ENCODE results near the gene NFATC3.

NFATC3 gene

DNA sequence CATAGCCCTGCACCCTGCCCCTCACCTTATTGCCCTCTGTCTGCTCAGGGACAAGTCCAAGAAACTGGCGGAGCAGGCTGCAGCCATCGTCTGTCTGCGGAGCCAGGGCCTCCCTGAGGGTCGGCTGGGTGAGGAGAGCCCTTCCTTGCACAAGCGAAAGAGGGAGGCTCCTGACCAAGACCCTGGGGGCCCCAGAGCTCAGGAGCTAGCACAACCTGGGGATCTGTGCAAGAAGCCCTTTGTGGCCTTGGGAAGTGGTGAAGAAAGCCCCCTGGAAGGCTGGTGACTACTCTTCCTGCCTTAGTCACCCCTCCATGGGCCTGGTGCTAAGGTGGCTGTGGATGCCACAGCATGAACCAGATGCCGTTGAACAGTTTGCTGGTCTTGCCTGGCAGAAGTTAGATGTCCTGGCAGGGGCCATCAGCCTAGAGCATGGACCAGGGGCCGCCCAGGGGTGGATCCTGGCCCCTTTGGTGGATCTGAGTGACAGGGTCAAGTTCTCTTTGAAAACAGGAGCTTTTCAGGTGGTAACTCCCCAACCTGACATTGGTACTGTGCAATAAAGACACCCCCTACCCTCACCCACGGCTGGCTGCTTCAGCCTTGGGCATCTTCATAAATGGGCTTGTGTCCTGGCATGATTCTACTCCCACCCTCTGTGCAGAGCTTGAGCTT, 6.3 kb upstream of the NFATC3 start:
- no peak for DNase-seq (ENCODE audit: low spot score in 2 of 2)
- H3K4me3 ChIP-seq, result no peak overlapping the region
- peaks cover 29% of the 10 kb centered on the region for H3K36me3 ChIP-seq (replicated peaks)
- H3K4me1 ChIP-seq, result no peaks in the 10 kb centered on the region
- H3K9me3 ChIP-seq, result no peaks in the 10 kb centered on the region
- in situ Hi-C loops (cut with MboI; ENCODE audit: low sequenced_read_pairs), result no loop called here
- H3K27me3 ChIP-seq (ENCODE audit: low read depth), result no peaks in the 10 kb centered on the region

DNA sequence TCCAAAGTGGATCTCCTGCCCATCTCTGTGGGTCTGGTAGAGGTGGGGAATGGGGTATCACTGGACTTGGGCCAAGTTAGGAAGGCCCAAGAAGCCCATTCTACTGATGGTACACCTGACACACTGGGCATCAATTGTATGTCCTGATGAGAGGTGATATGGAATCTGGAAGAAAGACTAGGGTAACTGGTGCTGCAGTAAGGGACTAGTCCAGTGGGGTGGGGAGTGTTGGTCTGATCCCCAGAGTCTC, 5.9 kb upstream of the NFATC3 start:
- H3K4me3 ChIP-seq, result no peak overlapping the region
- H3K36me3 ChIP-seq (replicated peaks), result peaks cover 24% of the 10 kb centered on the region
- no peaks in the 10 kb centered on the region for H3K9me3 ChIP-seq
- no peaks in the 10 kb centered on the region for H3K27me3 ChIP-seq (ENCODE audit: low read depth)
- in situ Hi-C loops (cut with MboI; ENCODE audit: low sequenced_read_pairs), result no loop called here
- H3K4me1 ChIP-seq, result peaks cover 3% of the 10 kb centered on the region
- no peak for DNase-seq (ENCODE audit: low spot score in 2 of 2)

DNA sequence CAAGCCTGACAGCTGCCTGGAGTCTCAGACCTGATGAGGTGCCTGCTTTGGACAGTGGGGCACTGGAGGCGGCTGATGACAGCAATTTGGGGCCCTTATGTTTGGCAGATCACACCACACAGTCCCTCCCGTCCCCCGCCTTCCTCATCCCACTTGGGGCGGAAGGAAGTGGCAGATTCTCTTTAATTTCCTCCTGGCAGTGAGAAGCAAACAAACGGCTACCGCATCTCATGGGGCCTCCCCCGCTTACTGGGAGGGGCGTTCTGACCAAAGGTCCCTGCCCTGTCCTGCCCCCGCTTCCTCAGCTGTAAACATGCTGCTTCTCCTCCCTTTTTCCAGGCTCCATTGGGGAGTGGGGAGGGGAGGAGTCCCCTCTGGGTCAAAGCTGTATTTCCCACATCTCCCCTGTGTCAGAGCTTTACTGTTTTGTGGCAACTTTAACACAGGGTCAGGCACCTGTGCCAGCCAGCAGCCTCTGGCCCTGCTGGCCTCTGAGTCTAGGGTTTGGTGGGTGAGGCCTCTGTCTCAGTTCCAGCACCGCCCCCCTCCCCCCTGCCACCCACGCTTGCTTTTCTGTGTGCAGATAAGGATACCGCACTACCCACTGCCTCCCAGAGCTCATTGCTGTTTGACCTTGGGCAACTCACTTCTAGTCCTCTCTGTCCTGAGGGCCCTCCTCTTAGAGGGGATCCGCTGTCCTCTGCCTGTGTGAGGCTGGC, 5.4 kb upstream of the NFATC3 start:
- Histone ChIP-seq H3K9me3 (no peaks in the 10 kb centered on the region), H3K4me1 (peaks cover 8% of the 10 kb centered on the region), H3K36me3 (replicated peaks) (peaks cover 21% of the 10 kb centered on the region), H3K27me3 (ENCODE audit: low read depth) (no peaks in the 10 kb centered on the region), H3K4me3 (no peak overlapping the region)
- in situ Hi-C loops (cut with MboI; ENCODE audit: low sequenced_read_pairs), result no loop called here
- DNase-seq (ENCODE audit: low spot score in 2 of 2), result no peak

DNA sequence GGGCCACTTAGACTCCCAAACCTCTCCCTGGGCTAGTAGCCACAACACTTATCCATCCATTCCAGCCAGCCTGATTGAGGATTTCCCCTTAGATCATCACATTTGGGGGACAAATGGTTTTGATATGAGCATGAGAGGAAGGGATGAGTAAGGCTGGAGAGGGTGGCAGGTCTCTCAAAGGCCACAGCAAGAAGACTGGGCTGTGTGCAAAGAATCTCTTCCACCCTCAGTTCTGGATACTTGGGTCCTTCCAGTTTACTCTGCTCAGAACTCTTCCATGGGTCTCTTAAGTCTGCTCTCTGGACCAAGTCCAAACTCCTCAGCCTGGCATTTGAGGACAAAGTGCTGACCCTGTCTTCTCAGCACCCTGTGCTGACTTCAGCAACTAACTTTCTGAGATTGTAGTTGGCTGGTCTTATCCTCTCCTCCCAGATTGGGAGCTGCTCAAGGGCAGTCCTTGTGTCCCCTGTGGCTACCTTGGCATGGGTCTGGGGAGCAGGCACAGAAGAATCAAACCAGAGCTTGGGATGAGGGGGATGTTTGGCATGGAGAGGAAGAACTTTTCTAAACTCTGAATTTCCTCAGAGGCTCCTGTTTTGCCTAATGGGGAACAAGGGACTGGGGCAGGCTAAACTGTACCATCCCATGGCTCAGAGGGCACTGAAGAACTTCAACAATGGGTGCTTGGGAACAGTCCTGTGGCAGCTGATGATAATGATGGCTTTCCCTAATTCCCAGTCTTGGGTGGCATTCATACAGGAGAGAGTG, 3.1 kb upstream of the NFATC3 start:
- in situ Hi-C loops (cut with MboI; ENCODE audit: low sequenced_read_pairs), result no loop called here
- peaks cover 10% of the 10 kb centered on the region for H3K4me1 ChIP-seq
- no peaks in the 10 kb centered on the region for H3K27me3 ChIP-seq (ENCODE audit: low read depth)

DNA sequence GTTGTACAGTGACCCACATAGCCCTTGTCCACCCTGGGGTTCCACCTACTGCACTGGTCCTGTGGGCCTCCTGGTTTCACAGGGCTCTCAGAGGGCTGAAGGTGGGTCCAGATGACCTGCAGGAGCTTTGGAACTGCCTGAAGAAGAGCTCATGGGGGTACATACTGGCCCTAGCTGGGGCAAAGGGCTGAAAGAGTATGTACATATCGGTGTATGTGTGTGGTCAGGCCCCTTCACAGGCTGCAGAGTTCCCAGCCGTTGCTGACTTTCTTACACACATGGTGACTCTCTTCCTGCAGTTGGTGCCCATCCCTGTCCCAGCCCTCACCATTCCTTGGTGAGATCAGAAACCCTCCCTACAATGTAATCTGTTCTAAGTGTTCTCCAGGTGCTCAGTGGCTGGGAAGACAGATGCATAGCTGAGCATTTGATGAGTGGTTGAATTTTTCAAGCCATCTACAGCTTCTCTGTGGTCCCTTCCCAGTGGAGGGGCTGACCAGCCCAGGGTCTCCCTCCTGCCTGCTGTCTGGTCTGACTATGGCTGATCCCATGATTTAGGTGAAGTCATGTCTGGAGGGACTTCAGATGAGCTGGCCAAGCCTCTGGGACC, 2.4 kb upstream of the NFATC3 start:
- Histone ChIP-seq H3K4me3 (no peak overlapping the region), H3K36me3 (replicated peaks) (peaks cover 11% of the 10 kb centered on the region; the same call in 1 of the 2 replicates)
- in situ Hi-C loops (cut with MboI; ENCODE audit: low sequenced_read_pairs), result no loop called here

More for the DNA sequence above, 3.1 kb upstream of the NFATC3 start:
- Histone ChIP-seq H3K9me3 (no peaks in the 10 kb centered on the region), H3K36me3 (replicated peaks) (peaks cover 13% of the 10 kb centered on the region), H3K4me3 (no peak overlapping the region)
- DNase-seq (ENCODE audit: low spot score in 2 of 2), result no peak

DNA sequence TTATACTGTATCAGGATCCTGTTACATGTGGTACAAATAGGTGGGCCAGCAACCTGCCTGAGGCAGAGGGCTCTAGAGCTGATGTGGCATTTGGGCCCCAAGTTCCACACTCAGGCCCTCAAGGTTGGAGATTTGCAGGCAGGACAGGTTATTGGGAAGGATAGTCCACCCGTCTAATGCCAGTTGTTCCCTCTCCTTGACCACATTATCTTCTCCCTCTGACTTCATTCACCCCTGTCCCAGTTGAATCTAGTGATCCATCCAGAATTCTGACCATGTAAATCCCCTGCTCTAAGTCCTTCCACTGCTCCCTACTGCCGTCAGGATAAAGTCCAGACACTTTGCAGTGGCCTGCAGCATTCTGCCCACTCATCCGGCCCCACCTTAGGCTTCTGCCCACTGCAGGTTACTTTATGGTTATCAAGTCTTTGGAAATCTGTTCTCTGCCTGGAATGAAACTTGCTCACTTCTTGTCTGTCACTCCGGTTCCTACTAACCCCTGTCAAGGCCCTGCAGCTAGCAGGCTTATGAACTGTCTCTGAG, 1.9 kb upstream of the NFATC3 start:
- no peak for DNase-seq (ENCODE audit: low spot score in 2 of 2)
- H3K9me3 ChIP-seq, result no peaks in the 10 kb centered on the region
- no peaks in the 10 kb centered on the region for H3K27me3 ChIP-seq (ENCODE audit: low read depth)
- H3K36me3 ChIP-seq (replicated peaks), result peaks cover 10% of the 10 kb centered on the region; the same call in 1 of the 2 replicates
- peaks cover 17% of the 10 kb centered on the region for H3K4me1 ChIP-seq
- no peak overlapping the region for H3K4me3 ChIP-seq
- in situ Hi-C loops (cut with MboI; ENCODE audit: low sequenced_read_pairs), result no loop called here

More for the DNA sequence above, 2.4 kb upstream of the NFATC3 start:
- H3K4me1 ChIP-seq, result peaks cover 13% of the 10 kb centered on the region
- DNase-seq (ENCODE audit: low spot score in 2 of 2), result no peak
- H3K9me3 ChIP-seq, result no peaks in the 10 kb centered on the region
- no peaks in the 10 kb centered on the region for H3K27me3 ChIP-seq (ENCODE audit: low read depth)

DNA sequence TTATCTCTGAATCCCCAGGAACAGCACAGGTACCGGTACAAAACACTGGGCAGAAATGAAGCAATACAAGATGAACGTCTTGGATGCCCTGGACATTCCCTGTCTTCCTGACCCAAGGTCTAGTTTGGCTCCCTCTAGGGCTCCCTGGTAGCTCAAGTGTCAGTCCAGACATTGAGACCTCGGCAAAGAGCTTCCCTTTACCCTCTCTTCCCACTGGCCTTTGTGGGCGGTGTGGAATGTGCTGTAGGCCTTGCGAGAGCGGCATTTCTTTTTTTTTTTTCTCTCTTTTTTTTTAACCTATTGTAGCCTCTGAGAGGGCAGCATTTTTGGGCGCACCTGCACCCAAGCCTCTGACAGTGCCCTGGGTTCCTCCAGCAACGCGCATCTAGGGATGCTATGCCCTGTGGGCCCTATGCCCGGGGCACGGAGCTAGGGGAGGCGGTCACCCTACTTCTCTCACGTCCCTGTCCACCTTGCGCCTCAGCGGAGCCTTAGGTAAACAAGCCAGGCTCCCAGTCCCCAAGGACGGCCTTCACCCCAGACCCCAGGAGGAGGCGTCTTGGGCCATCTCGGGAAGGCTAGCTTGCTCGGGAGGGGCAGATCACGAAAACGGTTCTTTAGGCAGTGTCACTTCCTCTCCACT, 1.2 kb upstream of the NFATC3 start:
- Histone ChIP-seq H3K4me3 (peak overlapping the region; percentile 49; the same call in 1 of the 2 replicates), H3K9me3 (no peaks in the 10 kb centered on the region), H3K27me3 (ENCODE audit: low read depth) (no peaks in the 10 kb centered on the region), H3K4me1 (peaks cover 18% of the 10 kb centered on the region), H3K36me3 (replicated peaks) (peaks cover 3% of the 10 kb centered on the region; the same call in 1 of the 2 replicates)
- in situ Hi-C loops (cut with MboI; ENCODE audit: low sequenced_read_pairs), result no loop called here
- DNase-seq (ENCODE audit: low spot score in 2 of 2), result no peak

DNA sequence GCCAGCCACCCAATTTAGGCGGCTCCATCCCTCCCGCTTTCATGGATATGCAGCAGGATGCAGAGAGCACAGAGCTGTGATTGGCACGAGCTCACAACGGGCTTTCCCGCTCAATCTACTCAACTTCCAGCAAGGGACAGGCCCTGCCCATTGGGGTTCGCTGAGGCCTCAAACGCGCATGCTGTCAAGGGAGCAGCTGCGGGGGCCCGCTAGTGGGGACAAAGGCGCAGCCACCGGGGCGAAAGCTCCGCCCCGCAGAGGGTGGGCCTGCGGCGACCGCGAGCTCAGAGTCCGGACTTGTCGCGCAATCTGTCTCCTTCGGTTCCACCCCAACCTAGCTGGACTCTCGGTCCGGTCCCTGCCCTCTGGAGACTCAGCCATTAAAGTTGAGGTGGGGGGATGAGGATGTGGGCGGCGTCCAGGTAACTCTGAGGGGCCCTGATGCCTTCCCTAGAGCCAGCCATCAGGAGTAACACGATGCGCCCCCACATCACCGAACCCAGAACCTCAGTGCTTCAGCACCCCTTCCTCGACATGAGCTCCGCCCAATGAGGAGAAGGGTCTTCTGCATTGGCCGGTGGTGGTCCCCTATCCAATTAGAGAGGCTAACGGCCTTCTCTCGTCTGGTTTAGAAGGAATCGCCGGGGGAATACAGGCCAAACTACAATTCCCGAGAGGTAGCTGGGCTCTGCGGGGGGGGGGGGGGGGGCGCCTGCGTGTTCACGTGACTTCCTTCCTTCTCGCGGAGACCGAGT, 489 bp upstream of the NFATC3 start:
- in situ Hi-C loops (cut with MboI; ENCODE audit: low sequenced_read_pairs), result no loop called here
- H3K27me3 ChIP-seq (ENCODE audit: low read depth), result no peaks in the 10 kb centered on the region
- peak overlapping the region; percentile 49 for H3K4me3 ChIP-seq
- H3K36me3 ChIP-seq (replicated peaks), result 0 out of 2 replicates have a peak, but pooled peaks cover 3% of the 10 kb centered on the region
- DNase-seq (ENCODE audit: low spot score in 2 of 2), result peak; percentile 90 to 92
- H3K4me1 ChIP-seq, result peaks cover 25% of the 10 kb centered on the region
- no peaks in the 10 kb centered on the region for H3K9me3 ChIP-seq

DNA sequence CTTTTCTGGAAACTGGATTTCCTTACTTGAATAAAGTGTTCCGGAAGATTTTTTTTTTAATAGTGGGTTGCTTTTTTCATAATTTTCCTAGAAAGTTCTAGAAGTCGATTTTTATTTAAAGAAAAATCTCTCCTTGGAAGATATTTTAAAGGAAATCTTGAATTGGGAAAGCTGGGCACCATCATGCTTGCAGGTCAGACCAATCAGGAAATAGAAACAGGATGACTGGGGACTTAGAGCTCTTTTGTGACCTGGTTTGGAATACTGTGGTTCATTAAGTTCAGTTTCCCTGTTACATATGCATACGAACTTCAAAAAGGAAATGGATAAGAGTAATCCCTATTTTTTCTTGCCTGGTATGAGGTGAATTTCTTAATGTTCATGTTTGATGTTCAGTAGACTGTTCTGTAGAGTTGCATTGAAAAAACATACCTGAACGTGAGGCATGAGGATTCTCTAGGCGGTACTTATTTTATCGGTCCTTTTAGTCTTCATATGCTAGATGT, 1.2 kb downstream of the NFATC3 start:
- in situ Hi-C loops (cut with MboI; ENCODE audit: low sequenced_read_pairs), result no loop called here
- peaks cover 32% of the 10 kb centered on the region for H3K4me1 ChIP-seq
- H3K9me3 ChIP-seq, result no peaks in the 10 kb centered on the region
- 0 out of 2 replicates have a peak, but pooled peaks cover 3% of the 10 kb centered on the region for H3K36me3 ChIP-seq (replicated peaks)
- peak in 1 of 2 experiments; percentile 77 for DNase-seq (ENCODE audit: low spot score in 2 of 2)
- no peaks in the 10 kb centered on the region for H3K27me3 ChIP-seq (ENCODE audit: low read depth)
- H3K4me3 ChIP-seq, result peak overlapping the region; percentile 79

DNA sequence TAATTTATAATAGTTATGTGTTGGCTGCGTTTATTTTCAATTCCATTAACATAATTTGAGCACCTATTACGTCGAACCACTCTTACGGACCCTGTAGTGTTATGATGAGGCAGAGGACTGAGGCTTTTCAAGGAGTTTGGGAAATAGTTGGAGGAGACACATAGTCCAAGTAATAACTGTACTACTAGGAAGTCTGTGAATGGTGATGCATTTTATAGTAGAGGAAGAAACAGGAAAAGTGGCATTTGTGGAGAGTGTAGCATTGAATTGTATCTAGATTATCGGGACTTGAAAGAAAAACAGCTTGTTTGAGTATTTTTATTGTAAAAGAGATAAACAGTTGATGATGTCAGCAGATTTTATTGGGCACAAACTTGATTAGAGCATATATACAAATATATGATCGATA, 1.7 kb downstream of the NFATC3 start:
- no peaks in the 10 kb centered on the region for H3K9me3 ChIP-seq
- H3K27me3 ChIP-seq (ENCODE audit: low read depth), result no peaks in the 10 kb centered on the region
- H3K4me3 ChIP-seq, result peak overlapping the region; percentile 79
- DNase-seq (ENCODE audit: low spot score in 2 of 2), result peak in 1 of 2 experiments; percentile 22
- in situ Hi-C loops (cut with MboI; ENCODE audit: low sequenced_read_pairs), result no loop called here
- 0 out of 2 replicates have a peak, but pooled peaks cover 3% of the 10 kb centered on the region for H3K36me3 ChIP-seq (replicated peaks)
- H3K4me1 ChIP-seq, result peaks cover 32% of the 10 kb centered on the region

DNA sequence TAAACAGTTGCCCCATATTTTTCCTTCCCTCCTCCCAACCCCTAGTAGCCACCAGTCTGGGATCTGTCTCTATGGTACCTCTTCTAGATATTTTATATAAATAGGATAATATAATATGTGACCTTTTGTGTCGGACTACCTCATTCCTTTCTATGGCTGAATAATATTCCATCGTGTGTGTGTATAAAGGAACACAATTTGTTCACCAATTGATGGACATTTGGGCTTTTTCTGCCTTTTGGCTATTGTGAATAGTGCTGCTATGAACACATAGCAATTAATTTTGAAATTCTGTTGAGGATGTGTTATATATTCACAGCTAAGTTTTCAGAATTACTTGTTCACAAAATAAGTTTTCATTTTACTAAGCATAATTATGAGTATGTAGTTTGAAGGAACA, 2.5 kb downstream of the NFATC3 start:
- Histone ChIP-seq H3K9me3 (no peaks in the 10 kb centered on the region), H3K36me3 (replicated peaks) (0 out of 2 replicates have a peak, but pooled peaks cover 3% of the 10 kb centered on the region), H3K4me1 (peaks cover 32% of the 10 kb centered on the region), H3K27me3 (ENCODE audit: low read depth) (no peaks in the 10 kb centered on the region), H3K4me3 (peak overlapping the region; percentile 79)
- in situ Hi-C loops (cut with MboI; ENCODE audit: low sequenced_read_pairs), result no loop called here
- DNase-seq (ENCODE audit: low spot score in 2 of 2), result no peak

DNA sequence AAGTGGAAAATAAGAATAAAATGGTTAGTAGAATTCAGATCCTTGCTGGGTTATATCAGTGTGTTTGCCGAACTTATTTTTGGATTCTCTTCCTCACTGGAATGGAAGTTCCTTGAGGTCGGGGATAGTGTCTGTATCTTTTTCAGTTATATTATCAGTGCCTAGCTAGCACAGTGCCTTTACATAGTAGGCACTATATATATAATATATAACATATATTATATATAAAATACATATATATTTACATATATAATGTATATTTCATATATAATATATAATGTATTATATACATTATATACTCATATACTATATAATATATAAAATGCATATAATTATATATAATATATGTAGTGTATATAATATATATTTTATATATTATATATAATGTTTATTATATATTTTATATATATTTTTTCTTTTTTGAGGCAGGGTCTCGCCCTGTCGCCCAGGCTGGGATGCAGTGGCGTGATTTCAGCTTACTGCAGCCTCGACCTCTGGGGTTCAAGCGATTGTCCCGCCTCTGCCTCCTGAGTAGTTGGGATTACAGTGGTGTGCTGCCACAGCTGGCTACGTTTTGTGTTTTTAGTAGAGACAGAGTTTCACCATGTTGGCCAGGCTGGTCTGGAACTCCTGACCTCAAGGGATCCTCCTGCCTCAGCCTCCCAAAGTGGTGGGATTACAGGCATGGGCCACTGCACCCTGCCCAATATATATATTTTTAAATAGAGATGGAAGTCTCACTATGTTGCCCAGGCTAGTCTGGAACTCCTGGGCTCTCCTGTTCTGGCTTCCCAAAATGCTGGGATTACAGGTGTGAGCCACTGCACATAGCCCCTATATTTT, 3.2 kb downstream of the NFATC3 start:
- H3K36me3 ChIP-seq (replicated peaks), result 0 out of 2 replicates have a peak, but pooled peaks cover 3% of the 10 kb centered on the region
- DNase-seq (ENCODE audit: low spot score in 2 of 2), result no peak
- peaks cover 32% of the 10 kb centered on the region for H3K4me1 ChIP-seq
- in situ Hi-C loops (cut with MboI; ENCODE audit: low sequenced_read_pairs), result no loop called here
- no peak overlapping the region for H3K4me3 ChIP-seq
- no peaks in the 10 kb centered on the region for H3K27me3 ChIP-seq (ENCODE audit: low read depth)
- no peaks in the 10 kb centered on the region for H3K9me3 ChIP-seq
